ENCODE measurements around the gene CFAP410.
"Not testable (repeated sequence)": the region's sequence is repeated elsewhere in the genome, so short reads cannot be mapped to it uniquely, and the experiment has no call there.

The CFAP410 gene

GRCh38 chr21:44316277-44316900 is 22.8 kb downstream of the CFAP410 start:
- DNase-seq (ENCODE audit: low spot score), result no peak

- no peak for DNase-seq (ENCODE audit: low spot score)
Measured at GRCh38 chr21:44315691-44316203, 23.4 kb downstream of the CFAP410 start.

GRCh38 chr21:44314561-44314960 is 24.6 kb downstream of the CFAP410 start:
- no peak for DNase-seq (ENCODE audit: low spot score)

- DNase-seq (ENCODE audit: low spot score), result no peak
Measured at GRCh38 chr21:44314128-44314527, 25.1 kb downstream of the CFAP410 start.

- no peak for DNase-seq (ENCODE audit: low spot score)
Measured at GRCh38 chr21:44313451-44313850, 25.7 kb downstream of the CFAP410 start.

- DNase-seq (ENCODE audit: low spot score), result no peak
Measured at GRCh38 chr21:44312716-44313115, 26.5 kb downstream of the CFAP410 start.

GRCh38 chr21:44312089-44312488 is 27.1 kb downstream of the CFAP410 start:
- no peak for DNase-seq (ENCODE audit: low spot score)

GRCh38 chr21:44310628-44311507 is 28.3 kb downstream of the CFAP410 start:
- no peak for DNase-seq (ENCODE audit: low spot score)

GRCh38 chr21:44306936-44307704 is 32.1 kb downstream of the CFAP410 start:
- DNase-seq (ENCODE audit: low spot score), result no peak

- no peak for DNase-seq (ENCODE audit: low spot score)
Measured at GRCh38 chr21:44305691-44306090, 33.5 kb downstream of the CFAP410 start.

GRCh38 chr21:44304877-44305293 is 34.3 kb downstream of the CFAP410 start:
- DNase-seq (ENCODE audit: low spot score), result peak; percentile 76

GRCh38 chr21:44304011-44304616 is 35.1 kb downstream of the CFAP410 start:
- no peak for DNase-seq (ENCODE audit: low spot score)

GRCh38 chr21:44303490-44303981 is 35.7 kb downstream of the CFAP410 start:
- DNase-seq (ENCODE audit: low spot score), result no peak

GRCh38 chr21:44302573-44303401 is 36.4 kb downstream of the CFAP410 start:
- not testable (repeated sequence) for DNase-seq (ENCODE audit: low spot score)

GRCh38 chr21:44301961-44302406 is 37.2 kb downstream of the CFAP410 start:
- no peak for DNase-seq (ENCODE audit: low spot score)

GRCh38 chr21:44301141-44301540 is 38.0 kb downstream of the CFAP410 start:
- no peak for DNase-seq (ENCODE audit: low spot score)

- DNase-seq (ENCODE audit: low spot score), result peak; percentile 89
Measured at GRCh38 chr21:44300262-44300959, 38.8 kb downstream of the CFAP410 start.

GRCh38 chr21:44299458-44300261 is 39.5 kb downstream of the CFAP410 start, which contains the start of gene PFKL:
Gene PFKL, plus strand, starts transcription at chr21:44300053. Its CDS starts 53 bp downstream, at chr21:44300106.
- peak; percentile 94 for DNase-seq (ENCODE audit: low spot score)

- no peak for DNase-seq (ENCODE audit: low spot score)
Measured at GRCh38 chr21:44299085-44299457, 40.1 kb downstream of the CFAP410 start.

All from AG08396 (cell line).